Natural killer cell (primary cell): Measurements from ENCODE around the gene SELENOS. TPM values are rescaled to one million over a fixed set of nuclear protein-coding genes. Genes with fewer than 3 reads are reported as not detected.

Experiments used
- ATAC-seq, 3 donors: fragments of 150-1000 bp in 2 of 3; fragments of 200-7000 bp in 1 of 3; cut with Tn5 transposase; 1 replicate in 1 of 3; 2 replicates in 2 of 3; pipeline ENCODE4 v1.10.0; 2021; ENCODE audit warnings: mild to moderate bottlenecking in 2 of 3, moderate library complexity in 2 of 3
- DNase-seq, 2 donors: peaks; one replicate each; pipeline versions ENCODE4 v3.0.0 to v3.0.0-alpha.2; 2013 to 2021; ENCODE audit warnings: mixed read lengths in 1 of 2
- H3K27ac ChIP-seq: one replicate; pipeline ENCODE4 v1.5.1; 2013; ENCODE audit warnings: mild to moderate bottlenecking, low read length
- H3K27me3 ChIP-seq: one replicate; pipeline ENCODE4 v1.6.1; 2013; ENCODE audit warnings: low read length; ENCODE audit not compliant: control insufficient read depth, insufficient read depth
- H3K36me3 ChIP-seq: one replicate; pipeline ENCODE4 v1.6.1; 2013; ENCODE audit warnings: low read length; ENCODE audit not compliant: control insufficient read depth, insufficient read depth
- H3K4me1 ChIP-seq: one replicate; pipeline ENCODE4 v1.6.1; 2013; ENCODE audit warnings: low read length; ENCODE audit not compliant: control insufficient read depth, insufficient read depth
- H3K4me3 ChIP-seq: one replicate; pipeline ENCODE4 v1.5.1; 2013; ENCODE audit warnings: low read length
- H3K9me3 ChIP-seq: one replicate; pipeline ENCODE4 v1.6.1; 2013; ENCODE audit warnings: low read length; ENCODE audit not compliant: control insufficient read depth, insufficient read depth
- H3K27ac Mint-ChIP-seq, 2 donors: one replicate each; pipeline ENCODE4 v1.8.0; 2022; ENCODE audit warnings: mild to moderate bottlenecking in 2 of 2, mixed read lengths in 2 of 2, moderate library complexity in 1 of 2
- H3K27me3 Mint-ChIP-seq, 2 donors: one replicate each; pipeline ENCODE4 v1.8.0; 2022; ENCODE audit warnings: low read depth in 2 of 2, mixed read lengths in 2 of 2
- H3K36me3 Mint-ChIP-seq: one replicate; pipeline ENCODE4 v1.8.0; 2022; ENCODE audit warnings: mixed read lengths
- H3K4me1 Mint-ChIP-seq, 2 donors: one replicate each; pipeline ENCODE4 v1.8.0; 2022; ENCODE audit warnings: mixed read lengths in 2 of 2
- H3K4me3 Mint-ChIP-seq: one replicate; pipeline ENCODE4 v1.8.0; 2022; ENCODE audit warnings: mild to moderate bottlenecking, moderate library complexity, mixed read lengths
- H3K9me3 Mint-ChIP-seq, 2 donors: one replicate each; pipeline ENCODE4 v1.8.0; 2022; ENCODE audit warnings: mixed read lengths in 2 of 2
- WGBS: methylation state at CpG from one replicate; pipeline ENCODE4 v1.1.7; 2013; ENCODE audit warnings: missing lambda C conversion rate; ENCODE audit not compliant: insufficient coverage; 5-methylcytosine and 5-hydroxymethylcytosine counted together
- intact Hi-C: fragments of 100-400 bp; cut with micrococcal nuclease; formaldehyde crosslinking; loops from one replicate; pipeline ENCODE4 v1.14.2; 2022
- total RNA-seq, 4 donors: library from RNA; stranded (reverse); fragments of 120-200 nt in 1 of 4; gene quantifications; one replicate each; pipeline versions ENCODE4 v1.2.3 to v1.2.4, GENCODE V29; 2013 to 2022
- TF ChIP-seq, protein P1 (sequence below): fragments of 200-600 bp; IDR thresholded peaks from one replicate; pipeline ENCODE4 v1.8.0; 2022; ENCODE audit warnings: antibody characterized with exemption

Gene SELENOS
- total RNA-seq, 3 donors from 2014 or later (not counting 1 experiment from before 2014, with no cell fraction given) = 33.6 to 44.2 (median 38.4) TPM

DNA sequence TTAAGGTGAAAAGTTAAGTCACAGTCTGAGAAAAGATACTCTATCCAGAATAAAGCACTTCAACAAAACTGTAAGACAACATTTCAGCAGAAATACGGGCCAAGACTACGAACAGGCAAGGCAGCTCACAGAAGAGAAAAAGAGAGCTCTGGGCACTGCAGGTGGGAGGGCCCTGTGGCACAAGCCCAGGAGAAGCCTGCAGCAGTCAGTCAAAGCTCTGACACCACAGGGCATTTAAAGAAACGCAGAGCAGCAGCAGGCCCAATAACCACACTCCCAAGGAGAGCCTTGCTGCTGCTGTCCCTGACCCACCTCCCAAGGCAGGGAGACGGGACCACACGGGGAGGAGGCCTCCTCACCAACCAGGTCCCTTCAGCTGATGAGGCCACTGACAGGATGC, 44.6 kb downstream of the SELENOS start:
- Mint-ChIP-seq H3K27ac (peak overlapping the region in 1 of 2 donors; percentile 75), H3K9me3 (peaks cover 2 to 8% of the 10 kb centered on the region in 2 donors), H3K4me3 (no peak overlapping the region), H3K4me1 (peaks cover 55 to 57% of the 10 kb centered on the region in 2 donors), H3K36me3 (peaks cover 13% of the 10 kb centered on the region), H3K27me3 (no peaks in the 10 kb centered on the region)
- 76% methylated on average over 5 of the region's 5 CpGs for WGBS
- H3K27me3 ChIP-seq = no peaks in the 10 kb centered on the region
- DNase-seq = no peak
- H3K36me3 ChIP-seq = peaks cover 12% of the 10 kb centered on the region
- peaks cover 16% of the 10 kb centered on the region for H3K4me1 ChIP-seq
- TF ChIP-seq, protein P1, sequence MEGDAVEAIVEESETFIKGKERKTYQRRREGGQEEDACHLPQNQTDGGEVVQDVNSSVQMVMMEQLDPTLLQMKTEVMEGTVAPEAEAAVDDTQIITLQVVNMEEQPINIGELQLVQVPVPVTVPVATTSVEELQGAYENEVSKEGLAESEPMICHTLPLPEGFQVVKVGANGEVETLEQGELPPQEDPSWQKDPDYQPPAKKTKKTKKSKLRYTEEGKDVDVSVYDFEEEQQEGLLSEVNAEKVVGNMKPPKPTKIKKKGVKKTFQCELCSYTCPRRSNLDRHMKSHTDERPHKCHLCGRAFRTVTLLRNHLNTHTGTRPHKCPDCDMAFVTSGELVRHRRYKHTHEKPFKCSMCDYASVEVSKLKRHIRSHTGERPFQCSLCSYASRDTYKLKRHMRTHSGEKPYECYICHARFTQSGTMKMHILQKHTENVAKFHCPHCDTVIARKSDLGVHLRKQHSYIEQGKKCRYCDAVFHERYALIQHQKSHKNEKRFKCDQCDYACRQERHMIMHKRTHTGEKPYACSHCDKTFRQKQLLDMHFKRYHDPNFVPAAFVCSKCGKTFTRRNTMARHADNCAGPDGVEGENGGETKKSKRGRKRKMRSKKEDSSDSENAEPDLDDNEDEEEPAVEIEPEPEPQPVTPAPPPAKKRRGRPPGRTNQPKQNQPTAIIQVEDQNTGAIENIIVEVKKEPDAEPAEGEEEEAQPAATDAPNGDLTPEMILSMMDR = no peak
- H3K27ac ChIP-seq = no peak overlapping the region
- no peak overlapping the region for H3K4me3 ChIP-seq
- intact Hi-C loops = no loop called here
- H3K9me3 ChIP-seq = no peaks in the 10 kb centered on the region
- ATAC-seq = no peak

DNA sequence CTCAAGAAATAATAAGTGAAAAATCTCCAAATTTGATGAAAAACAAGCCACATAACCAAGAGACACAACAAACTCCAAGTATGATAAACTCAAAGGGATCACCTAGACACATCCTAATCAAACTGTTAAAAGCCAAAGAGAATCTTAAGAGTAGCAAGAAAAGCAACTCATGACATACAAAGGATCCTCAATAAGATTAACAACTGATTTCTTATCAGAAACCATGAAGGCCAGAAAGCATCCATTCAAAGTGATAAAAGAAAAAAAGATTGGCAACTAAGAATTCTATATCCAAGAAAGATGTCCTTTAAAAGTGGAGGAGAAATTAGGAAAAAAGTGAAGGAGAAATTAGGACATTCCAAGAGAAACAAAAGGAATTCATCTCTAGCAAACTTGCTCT, 49.0 kb downstream of the SELENOS start:
- Histone ChIP-seq H3K27ac (no peak overlapping the region), H3K4me3 (no peak overlapping the region), H3K4me1 (peaks cover 5% of the 10 kb centered on the region), H3K27me3 (no peaks in the 10 kb centered on the region), H3K36me3 (peaks cover 2% of the 10 kb centered on the region), H3K9me3 (no peaks in the 10 kb centered on the region)
- Mint-ChIP-seq H3K4me3 (no peak overlapping the region), H3K27me3 (no peaks in the 10 kb centered on the region), H3K4me1 (peaks cover 64 to 70% of the 10 kb centered on the region in 2 donors), H3K9me3 (peaks cover 2 to 8% of the 10 kb centered on the region in 2 donors), H3K27ac (peak overlapping the region; percentile 3 to 7), H3K36me3 (peaks cover 8% of the 10 kb centered on the region)
- TF ChIP-seq, protein P1 = no peak
- DNase-seq (no peak), ATAC-seq (no peak)
- intact Hi-C loops = no loop called here

DNA sequence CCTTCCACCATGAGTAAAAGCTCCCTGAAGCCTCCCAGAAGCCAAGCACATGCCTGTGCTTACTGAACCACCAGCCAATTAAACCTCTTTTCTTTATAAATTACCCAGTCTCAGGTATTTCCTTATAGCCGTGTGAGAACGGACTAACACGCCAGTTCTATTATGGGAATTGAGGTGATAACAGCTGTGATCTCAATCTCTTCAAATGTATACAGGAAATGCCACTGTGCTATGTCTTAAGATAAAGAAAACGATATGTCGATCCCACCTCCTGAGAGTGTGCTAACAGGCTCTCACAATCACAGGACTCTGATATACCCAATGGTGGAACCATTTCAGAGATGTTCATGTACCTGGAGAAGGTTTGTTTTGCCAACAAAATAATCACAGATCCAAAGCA, 51.6 kb downstream of the SELENOS start:
- H3K4me3 ChIP-seq = no peak overlapping the region
- TF ChIP-seq, protein P1 = no peak
- Mint-ChIP-seq H3K36me3 (peaks cover 8% of the 10 kb centered on the region), H3K27ac (peak overlapping the region; percentile 34 to 47), H3K4me3 (no peak overlapping the region), H3K27me3 (no peaks in the 10 kb centered on the region), H3K4me1 (peaks cover 62 to 73% of the 10 kb centered on the region in 2 donors), H3K9me3 (peaks cover 2 to 8% of the 10 kb centered on the region in 2 donors)
- no peaks in the 10 kb centered on the region for H3K4me1 ChIP-seq
- ATAC-seq (peak in 1 of 3 donors; percentile 32), DNase-seq (no peak)
- no peak overlapping the region for H3K27ac ChIP-seq
- intact Hi-C loops = no loop called here
- H3K27me3 ChIP-seq = no peaks in the 10 kb centered on the region
- H3K36me3 ChIP-seq = no peaks in the 10 kb centered on the region
- 61% methylated on average over 4 of the region's 5 CpGs for WGBS
- no peaks in the 10 kb centered on the region for H3K9me3 ChIP-seq

Other genes starting within 250 kb of the SELENOS start
- gene CHSY1, start 25.4 kb downstream of the SELENOS start, total RNA-seq = 10 to 100 TPM; 21.1 to 32.5 (median 30.8) TPM
- gene SNRPA1, start 17.8 kb upstream of the SELENOS start, total RNA-seq = 100 to 1,000 TPM; 146 to 174 (median 167) TPM
- gene PCSK6, start 212.2 kb upstream of the SELENOS start, total RNA-seq = 1 to 10 TPM; 1.5 to 2.4 (median 2.4) TPM